Endothelial cell of umbilical vein (primary cell): ENCODE data around the gene TMPRSS12.

Experiments
- CTCF ChIP-seq, 2 donors: IDR thresholded peaks; 1 replicate in 1 of 2; 2 replicates in 1 of 2; pipeline ENCODE4 v1.5.1; 2011; ENCODE audit warnings: low read length in 2 of 2, mild to moderate bottlenecking in 2 of 2, moderate library complexity in 2 of 2, control low read depth in 1 of 2, inconsistent platforms in 1 of 2, low read depth in 1 of 2; ENCODE audit not compliant: insufficient read depth in 1 of 2; ENCODE audit errors: extremely low read depth in 1 of 2
- EZH2 ChIP-seq: IDR thresholded peaks from 2 replicates; pipeline ENCODE4 v1.6.1; 2012; ENCODE audit warnings: borderline replicate concordance, low read depth, mild to moderate bottlenecking, moderate library complexity, low read length, inconsistent platforms; ENCODE audit not compliant: severe bottlenecking
- GATA2 ChIP-seq: IDR thresholded peaks from 2 replicates; pipeline ENCODE4 v1.7.0; 2011; ENCODE audit warnings: low read depth, mild to moderate bottlenecking, moderate library complexity, mixed read lengths, low read length; ENCODE audit not compliant: insufficient read length, insufficient read depth
- JUN ChIP-seq: IDR thresholded peaks from 2 replicates; pipeline ENCODE4 v1.6.1; 2011; ENCODE audit warnings: borderline replicate concordance, low read depth; ENCODE audit not compliant: insufficient read length, insufficient read depth
- MAX ChIP-seq: IDR thresholded peaks from 2 replicates; pipeline ENCODE4 v1.6.1; 2011; ENCODE audit not compliant: insufficient read depth, insufficient read length
- POLR2A ChIP-seq: IDR thresholded peaks from 2 replicates; pipeline ENCODE4 v1.6.1; 2012; ENCODE audit warnings: low read depth, mild to moderate bottlenecking, control low read depth, low read length

- TF ChIP-seq EZH2 (no peak), CTCF (IDR thresholded peaks at IDR 0.05; ENCODE audit: extremely low read depth in 1 of 2, insufficient read depth in 1 of 2, low read depth in 1 of 2, low read length in 2 of 2) (no peak), GATA2 (no peak), POLR2A (no peak), MAX (no peak), JUN (no peak)
Observed at GRCh38 chr12:50929831-50930230, 87.1 kb downstream of the TMPRSS12 start.
